ENCODE results near the gene KCNJ12. TPM values are rescaled to one million over a fixed set of nuclear protein-coding genes. Genes with fewer than 3 reads are reported as not detected.
"Not testable (repeated sequence)": the region's sequence is repeated elsewhere in the genome, so short reads cannot be mapped to it uniquely, and the experiment has no call there.

Gene KCNJ12
- total RNA-seq, 8 experiments from 2014 or later = 0.35 to 6.3 (median 2.7) TPM

GRCh38 chr17:21387616-21388015, 11.5 kb downstream of the KCNJ12 start:
- H3K4me3 ChIP-seq = no peak overlapping the region
- ATAC-seq (replicated peaks in 6 of 8) = peak in 3 of 8 experiments; percentile 14 to 19 (median 17)
- WGBS, 10 experiments = 36 to 100% (median 88%) methylated on average over 1 to 3 of the region's 5 CpGs; no CpG with 5 or more reads in 4 of the 10 experiments
- in situ Hi-C loops (cut with MboI; ENCODE audit: low pct_unique_long_range_greater_than_20kb in 2 of 9, low sequenced_read_pairs in 9 of 9, unreplicated experiment in 9 of 9) = no loop called here
- H3K4me1 ChIP-seq (replicated peaks in 1 of 2) = peaks cover 29 to 37% of the 10 kb centered on the region in 2 donors
- H3K27ac ChIP-seq = no peak overlapping the region

GRCh38 chr17:21388066-21388465, 11.9 kb downstream of the KCNJ12 start:
- ATAC-seq (replicated peaks in 6 of 8) = peak in 7 of 8 experiments; percentile 10 to 83 (median 43)
- WGBS, 10 experiments = 0 to 83% methylated on average over 1 to 4 of the region's 12 CpGs; no CpG with 5 or more reads in 8 of the 10 experiments
- in situ Hi-C loops (cut with MboI; ENCODE audit: low pct_unique_long_range_greater_than_20kb in 2 of 9, low sequenced_read_pairs in 9 of 9, unreplicated experiment in 9 of 9) = no loop called here
- H3K27ac ChIP-seq = no peak overlapping the region
- peaks cover 26 to 37% of the 10 kb centered on the region in 2 donors for H3K4me1 ChIP-seq (replicated peaks in 1 of 2)
- H3K4me3 ChIP-seq = no peak overlapping the region

GRCh38 chr17:21388944-21389343, 12.8 kb downstream of the KCNJ12 start:
- no peak overlapping the region for H3K4me3 ChIP-seq
- H3K4me1 ChIP-seq (replicated peaks in 1 of 2) = peaks cover 23 to 37% of the 10 kb centered on the region in 2 donors
- no peak for ATAC-seq (replicated peaks in 6 of 8)
- no peak overlapping the region for H3K27ac ChIP-seq
- in situ Hi-C loops (cut with MboI; ENCODE audit: low pct_unique_long_range_greater_than_20kb in 2 of 9, low sequenced_read_pairs in 9 of 9, unreplicated experiment in 9 of 9) = no loop called here
- 88 to 100% (median 92%) methylated on average over 1 to 5 of the region's 6 CpGs; no CpG with 5 or more reads in 5 of the 10 experiments for WGBS, 10 experiments

- Histone ChIP-seq H3K27ac (peak overlapping the region in 1 of 2 donors; percentile 23), H3K4me1 (replicated peaks in 1 of 2) (peaks cover 23 to 37% of the 10 kb centered on the region in 2 donors), H3K4me3 (no peak overlapping the region)
- peak in 1 of 8 experiments; percentile 18 for ATAC-seq (replicated peaks in 6 of 8)
- WGBS, 10 experiments = 69 to 93% methylated on average over 3 to 5 of the region's 7 CpGs; no CpG with 5 or more reads in 8 of the 10 experiments
- in situ Hi-C loops (cut with MboI; ENCODE audit: low pct_unique_long_range_greater_than_20kb in 2 of 9, low sequenced_read_pairs in 9 of 9, unreplicated experiment in 9 of 9) = no loop called here
Measured at GRCh38 chr17:21389394-21389793, 13.2 kb downstream of the KCNJ12 start.

GRCh38 chr17:21390294-21390693, 14.1 kb downstream of the KCNJ12 start:
- Histone ChIP-seq H3K4me3 (no peak overlapping the region), H3K27ac (no peak overlapping the region), H3K4me1 (replicated peaks in 1 of 2) (peaks cover 23 to 37% of the 10 kb centered on the region in 2 donors)
- WGBS, 10 experiments = no CpG with 5 or more reads among the region's 9 CpGs
- in situ Hi-C loops (cut with MboI; ENCODE audit: low pct_unique_long_range_greater_than_20kb in 2 of 9, low sequenced_read_pairs in 9 of 9, unreplicated experiment in 9 of 9) = no loop called here
- ATAC-seq (replicated peaks in 6 of 8) = peak in 2 of 8 experiments; percentile 4 to 5

- Histone ChIP-seq H3K4me1 (replicated peaks in 1 of 2) (peaks cover 29 to 45% of the 10 kb centered on the region in 2 donors), H3K27ac (no peak overlapping the region), H3K4me3 (no peak overlapping the region)
- in situ Hi-C loops (cut with MboI; ENCODE audit: low pct_unique_long_range_greater_than_20kb in 2 of 9, low sequenced_read_pairs in 9 of 9, unreplicated experiment in 9 of 9) = no loop called here
- peak in 2 of 8 experiments; percentile 12 to 30 for ATAC-seq (replicated peaks in 6 of 8)
- WGBS, 10 experiments = 0 to 80% (median 38%) methylated on average over 1 to 4 of the region's 7 CpGs; no CpG with 5 or more reads in 5 of the 10 experiments
Measured at GRCh38 chr17:21392266-21392665, 16.1 kb downstream of the KCNJ12 start.

GRCh38 chr17:21394265-21394664, 18.1 kb downstream of the KCNJ12 start:
- in situ Hi-C loops (cut with MboI; ENCODE audit: low pct_unique_long_range_greater_than_20kb in 2 of 9, low sequenced_read_pairs in 9 of 9, unreplicated experiment in 9 of 9) = no loop called here
- WGBS, 10 experiments = 8 to 100% (median 50%) methylated on average over 1 to 2 of the region's 2 CpGs; no CpG with 5 or more reads in 3 of the 10 experiments
- H3K27ac ChIP-seq = no peak overlapping the region
- peaks cover 34 to 50% of the 10 kb centered on the region in 2 donors for H3K4me1 ChIP-seq (replicated peaks in 1 of 2)
- no peak overlapping the region for H3K4me3 ChIP-seq
- ATAC-seq (replicated peaks in 6 of 8) = peak in 1 of 8 experiments; percentile 9

GRCh38 chr17:21395764-21396163, 19.6 kb downstream of the KCNJ12 start:
- H3K4me3 ChIP-seq = no peak overlapping the region
- 71 to 100% (median 87%) methylated on average over 1 of the region's 5 CpGs; no CpG with 5 or more reads in 4 of the 10 experiments for WGBS, 10 experiments
- ATAC-seq (replicated peaks in 6 of 8) = no peak
- no peak overlapping the region for H3K27ac ChIP-seq
- H3K4me1 ChIP-seq (replicated peaks in 1 of 2) = peaks cover 24 to 42% of the 10 kb centered on the region in 2 donors
- in situ Hi-C loops (cut with MboI; ENCODE audit: low pct_unique_long_range_greater_than_20kb in 2 of 9, low sequenced_read_pairs in 9 of 9, unreplicated experiment in 9 of 9) = no loop called here

GRCh38 chr17:21396237-21396636, 20.1 kb downstream of the KCNJ12 start:
- H3K27ac ChIP-seq = peak overlapping the region in 1 of 2 donors; percentile 73
- in situ Hi-C loops (cut with MboI; ENCODE audit: low pct_unique_long_range_greater_than_20kb in 2 of 9, low sequenced_read_pairs in 9 of 9, unreplicated experiment in 9 of 9) = no loop called here
- no peak overlapping the region for H3K4me3 ChIP-seq
- no peak for ATAC-seq (replicated peaks in 6 of 8)
- 80 to 100% (median 90%) methylated on average over 3 to 4 of the region's 14 CpGs; no CpG with 5 or more reads in 6 of the 10 experiments for WGBS, 10 experiments
- peaks cover 29 to 41% of the 10 kb centered on the region in 2 donors for H3K4me1 ChIP-seq (replicated peaks in 1 of 2)

GRCh38 chr17:21397341-21398190, 21.4 kb downstream of the KCNJ12 start:
- ATAC-seq (replicated peaks in 6 of 8) = peak; percentile 46 to 89 (median 83)
- H3K4me1 ChIP-seq (replicated peaks in 1 of 2) = peaks cover 29 to 41% of the 10 kb centered on the region in 2 donors
- 0 to 40% (median 18%) methylated on average over 1 to 13 of the region's 28 CpGs; no CpG with 5 or more reads in 3 of the 10 experiments for WGBS, 10 experiments
- no peak overlapping the region for H3K4me3 ChIP-seq
- H3K27ac ChIP-seq = peak overlapping the region; percentile 73 to 86
- in situ Hi-C loops (cut with MboI; ENCODE audit: low pct_unique_long_range_greater_than_20kb in 2 of 9, low sequenced_read_pairs in 9 of 9, unreplicated experiment in 9 of 9) = no loop called here

- ATAC-seq (replicated peaks in 6 of 8) = no peak
- Histone ChIP-seq H3K27ac (no peak overlapping the region), H3K4me3 (no peak overlapping the region), H3K4me1 (replicated peaks in 1 of 2) (peaks cover 29 to 41% of the 10 kb centered on the region in 2 donors)
- WGBS, 10 experiments = 83 to 100% (median 94%) methylated on average over 1 to 6 of the region's 13 CpGs; no CpG with 5 or more reads in 6 of the 10 experiments
- in situ Hi-C loops (cut with MboI; ENCODE audit: low pct_unique_long_range_greater_than_20kb in 2 of 9, low sequenced_read_pairs in 9 of 9, unreplicated experiment in 9 of 9) = loop anchor here in 1 of 9 experiments (25.0 kb wide), 1 partner anchor 313 kb away; no protein-coding TSS in a partner anchor
Measured at GRCh38 chr17:21399474-21400186, 23.5 kb downstream of the KCNJ12 start.

GRCh38 chr17:21400187-21400569, 24.0 kb downstream of the KCNJ12 start:
- 20% methylated on average over 1 of the region's 9 CpGs; no CpG with 5 or more reads in 9 of the 10 experiments for WGBS, 10 experiments
- not testable (repeated sequence) for ATAC-seq (replicated peaks in 6 of 8); H3K4me3 ChIP-seq; H3K27ac ChIP-seq
- peaks cover 29 to 41% of the 10 kb centered on the region in 2 donors for H3K4me1 ChIP-seq (replicated peaks in 1 of 2)
- in situ Hi-C loops (cut with MboI; ENCODE audit: low pct_unique_long_range_greater_than_20kb in 2 of 9, low sequenced_read_pairs in 9 of 9, unreplicated experiment in 9 of 9) = loop anchor here in 1 of 9 experiments (25.0 kb wide), 1 partner anchor 312 kb away; no protein-coding TSS in a partner anchor

Measured in motor neuron (in vitro differentiated cells).